Measurements from ENCODE around the gene HCN1.

DNA sequence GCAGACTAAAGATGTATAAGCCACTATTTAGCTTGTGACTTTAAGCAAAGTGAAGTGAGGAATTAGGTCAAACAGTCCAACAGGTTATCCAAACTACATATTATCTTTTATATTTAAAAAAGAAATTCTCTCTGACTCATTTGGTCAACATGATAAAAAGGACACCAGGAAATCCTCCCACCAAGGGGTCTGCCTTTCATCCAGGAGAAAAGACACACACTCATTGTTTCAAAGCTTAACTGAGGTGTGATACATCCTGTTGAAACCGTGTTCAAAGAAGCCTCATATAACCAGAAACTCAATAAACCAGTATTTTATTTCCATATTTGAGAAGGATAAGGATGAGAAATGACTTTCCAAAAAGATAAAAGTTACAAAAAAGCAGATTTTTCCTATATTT lies 417.1 kb downstream of the HCN1 start:
- TF ChIP-seq, protein P1, sequence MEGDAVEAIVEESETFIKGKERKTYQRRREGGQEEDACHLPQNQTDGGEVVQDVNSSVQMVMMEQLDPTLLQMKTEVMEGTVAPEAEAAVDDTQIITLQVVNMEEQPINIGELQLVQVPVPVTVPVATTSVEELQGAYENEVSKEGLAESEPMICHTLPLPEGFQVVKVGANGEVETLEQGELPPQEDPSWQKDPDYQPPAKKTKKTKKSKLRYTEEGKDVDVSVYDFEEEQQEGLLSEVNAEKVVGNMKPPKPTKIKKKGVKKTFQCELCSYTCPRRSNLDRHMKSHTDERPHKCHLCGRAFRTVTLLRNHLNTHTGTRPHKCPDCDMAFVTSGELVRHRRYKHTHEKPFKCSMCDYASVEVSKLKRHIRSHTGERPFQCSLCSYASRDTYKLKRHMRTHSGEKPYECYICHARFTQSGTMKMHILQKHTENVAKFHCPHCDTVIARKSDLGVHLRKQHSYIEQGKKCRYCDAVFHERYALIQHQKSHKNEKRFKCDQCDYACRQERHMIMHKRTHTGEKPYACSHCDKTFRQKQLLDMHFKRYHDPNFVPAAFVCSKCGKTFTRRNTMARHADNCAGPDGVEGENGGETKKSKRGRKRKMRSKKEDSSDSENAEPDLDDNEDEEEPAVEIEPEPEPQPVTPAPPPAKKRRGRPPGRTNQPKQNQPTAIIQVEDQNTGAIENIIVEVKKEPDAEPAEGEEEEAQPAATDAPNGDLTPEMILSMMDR (IDR thresholded peaks at IDR 0.05; ENCODE audit: low read depth, low read length, poor library complexity, severe bottlenecking): no peak
- TF ChIP-seq EZH2phosphoT487 (IDR thresholded peaks at IDR 0.05; ENCODE audit: borderline replicate concordance, low read length): no peak
